Astrocyte of the cerebellum (primary cell): Measurements from ENCODE around the gene ATG4B.

Source experiments
- DNase-seq: peaks from one replicate; pipeline ENCODE4 v3.0.0-alpha.2; 2011; ENCODE audit warnings: low read depth
- H3K4me3 ChIP-seq: 2 replicates; pipeline ENCODE4 v1.5.1; 2011; ENCODE audit warnings: mild to moderate bottlenecking, low read depth, low read length, moderate library complexity
- in situ Hi-C: cut with HindIII; loops from 2 replicates; pipeline ENCODE4 v1.10.0; 2017; ENCODE audit warnings: low sequenced_read_pairs
- TF ChIP-seq, protein P1 (sequence below): IDR thresholded peaks from 2 replicates; pipeline ENCODE4 v1.5.1; 2012; ENCODE audit warnings: low read length, low read depth, moderate library complexity, mild to moderate bottlenecking; ENCODE audit errors: missing control alignments

The ATG4B gene

DNA sequence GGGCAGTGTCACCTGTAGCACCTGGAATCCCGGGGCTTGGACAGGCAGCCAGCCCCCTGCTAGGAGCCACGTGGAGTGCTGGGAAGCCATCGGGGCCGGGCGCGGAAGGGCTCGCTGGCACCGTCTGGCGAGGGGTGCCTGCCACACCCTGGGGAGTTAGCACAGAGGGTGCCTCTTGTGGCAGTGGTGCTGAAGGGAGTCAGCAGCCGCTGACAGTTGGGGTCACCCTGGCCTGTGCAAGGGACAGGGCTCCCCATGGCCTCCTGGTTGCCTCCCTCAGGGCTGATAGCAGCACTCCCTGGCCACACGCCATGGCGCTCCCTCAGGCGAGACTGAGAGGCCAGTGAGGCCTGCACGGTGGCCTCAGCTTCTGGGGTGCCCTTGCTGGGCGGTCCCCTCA is 83.1 kb downstream of the ATG4B start:
- no peak overlapping the region for H3K4me3 ChIP-seq
- in situ Hi-C loops = loop anchor here (10.0 kb wide), 1 partner anchor 46 kb away; no protein-coding TSS in a partner anchor
- TF ChIP-seq, protein P1, sequence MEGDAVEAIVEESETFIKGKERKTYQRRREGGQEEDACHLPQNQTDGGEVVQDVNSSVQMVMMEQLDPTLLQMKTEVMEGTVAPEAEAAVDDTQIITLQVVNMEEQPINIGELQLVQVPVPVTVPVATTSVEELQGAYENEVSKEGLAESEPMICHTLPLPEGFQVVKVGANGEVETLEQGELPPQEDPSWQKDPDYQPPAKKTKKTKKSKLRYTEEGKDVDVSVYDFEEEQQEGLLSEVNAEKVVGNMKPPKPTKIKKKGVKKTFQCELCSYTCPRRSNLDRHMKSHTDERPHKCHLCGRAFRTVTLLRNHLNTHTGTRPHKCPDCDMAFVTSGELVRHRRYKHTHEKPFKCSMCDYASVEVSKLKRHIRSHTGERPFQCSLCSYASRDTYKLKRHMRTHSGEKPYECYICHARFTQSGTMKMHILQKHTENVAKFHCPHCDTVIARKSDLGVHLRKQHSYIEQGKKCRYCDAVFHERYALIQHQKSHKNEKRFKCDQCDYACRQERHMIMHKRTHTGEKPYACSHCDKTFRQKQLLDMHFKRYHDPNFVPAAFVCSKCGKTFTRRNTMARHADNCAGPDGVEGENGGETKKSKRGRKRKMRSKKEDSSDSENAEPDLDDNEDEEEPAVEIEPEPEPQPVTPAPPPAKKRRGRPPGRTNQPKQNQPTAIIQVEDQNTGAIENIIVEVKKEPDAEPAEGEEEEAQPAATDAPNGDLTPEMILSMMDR = no peak
- no peak for DNase-seq

DNA sequence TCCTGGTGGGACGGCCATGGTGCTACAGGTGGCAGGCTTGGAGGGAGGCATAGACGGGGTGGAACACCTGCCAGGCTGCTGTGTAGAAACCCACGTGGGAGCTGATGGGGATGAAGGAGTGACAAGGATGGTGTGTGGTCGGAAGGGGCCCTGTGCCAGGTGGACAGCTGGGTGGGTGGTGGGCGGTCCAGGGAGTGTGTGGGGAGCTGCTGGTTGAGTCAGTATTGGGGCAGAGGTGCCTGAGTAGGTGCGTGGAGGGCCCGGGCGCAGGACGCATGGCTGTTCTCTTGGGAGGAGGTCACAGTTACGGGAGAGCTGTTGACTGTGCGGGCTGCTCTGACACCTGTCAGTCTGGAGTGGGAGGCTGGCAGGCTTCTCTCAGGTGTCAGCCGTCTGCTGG is 84.4 kb downstream of the ATG4B start:
- no peak for DNase-seq
- in situ Hi-C loops = loop anchor here (10.0 kb wide), 1 partner anchor 47 kb away; no protein-coding TSS in a partner anchor
- H3K4me3 ChIP-seq = no peak overlapping the region
- TF ChIP-seq, protein P1 = no peak

DNA sequence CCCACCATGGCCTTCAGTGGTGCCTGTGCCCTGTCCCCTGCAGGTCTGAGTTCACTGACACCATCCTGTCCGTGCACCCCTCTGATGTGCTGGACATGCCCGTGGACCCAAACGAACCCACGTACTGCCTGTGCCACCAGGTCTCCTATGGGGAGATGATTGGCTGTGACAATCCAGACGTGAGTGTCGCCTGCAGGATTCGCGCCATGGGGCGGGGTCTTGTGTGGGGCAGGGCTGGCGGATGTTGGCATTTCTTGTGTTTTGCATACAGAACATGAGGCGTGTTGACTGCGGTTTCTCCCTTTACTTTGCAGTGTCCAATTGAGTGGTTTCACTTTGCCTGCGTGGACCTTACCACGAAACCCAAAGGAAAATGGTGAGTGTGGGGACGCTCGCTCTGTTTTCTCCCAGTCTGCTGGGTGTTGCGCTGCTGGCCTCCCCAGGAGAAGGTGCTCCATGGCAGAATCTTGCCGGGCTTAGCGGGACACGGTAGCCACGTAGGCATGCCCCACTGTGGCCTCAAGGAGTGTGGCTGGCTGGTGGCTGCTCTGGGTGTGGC is 85.5 kb downstream of the ATG4B start:
- in situ Hi-C loops = loop anchor here (10.0 kb wide), 1 partner anchor 48 kb away; no protein-coding TSS in a partner anchor
- TF ChIP-seq, protein P1 = no peak
- DNase-seq = no peak
- H3K4me3 ChIP-seq = no peak overlapping the region
